ENCODE data around the gene MSX1. TPM values are rescaled to one million over a fixed set of nuclear protein-coding genes. Genes with fewer than 3 reads are reported as not detected.
A peak's percentile ranks its signal among the peaks of the same experiment; 100 is the strongest.

Gene MSX1
- total and polyA plus RNA-seq, 2 donors (not counting 3 experiments of a cell fraction or from before 2014, with no cell fraction given), result 5.0 to 6.2 TPM

- H3K9me3 ChIP-seq (replicated peaks; ENCODE audit: control insufficient read depth, insufficient read depth, low read length), result no peaks in the 10 kb centered on the region
- peak overlapping the region; percentile 38 for H3K4me2 ChIP-seq (ENCODE audit: insufficient read depth, low read length)
- no peaks in the 10 kb centered on the region for H3K9me1 ChIP-seq (replicated peaks; ENCODE audit: control insufficient read depth, extremely low read depth, insufficient read depth, low read length)
- no TSS peak for BruUV-seq (replicated peaks)
- TF ChIP-seq POLR2A (IDR thresholded peaks at IDR 0.05; ENCODE audit: low read depth, low read length) (no peak), MYC (IDR thresholded peaks at IDR 0.05; ENCODE audit: low read depth, low read length) (no peak), JUN (IDR thresholded peaks at IDR 0.05; ENCODE audit: borderline replicate concordance, insufficient read depth, insufficient read length, low read depth) (no peak), CTCF (IDR thresholded peaks at IDR 0.05; ENCODE audit: extremely low read depth in 1 of 2, insufficient read depth in 1 of 2, low read depth in 1 of 2, low read length in 2 of 2) (peak in 1 of 2 donors; percentile 28), POLR2AphosphoS5 (IDR thresholded peaks at IDR 0.05; ENCODE audit: insufficient read depth, low read depth, low read length) (no peak), EZH2 (IDR thresholded peaks at IDR 0.05; ENCODE audit: borderline replicate concordance, low read depth, low read length, severe bottlenecking) (peak; percentile 74), MAX (IDR thresholded peaks at IDR 0.05; ENCODE audit: insufficient read depth, insufficient read length) (no peak)
- no peaks in the 10 kb centered on the region for H4K20me1 ChIP-seq (replicated peaks; ENCODE audit: control insufficient read depth, extremely low read depth, insufficient read depth, low read length)
- DNase-seq (ENCODE audit: low read depth, low spot score) (peak; percentile 22), FAIRE-seq (peak; percentile 33)
- CTCF ChIA-PET, result interaction anchor here (0.7 to 1.3 kb wide), 4 partner anchors 9 to 365 kb away, joined by 3 to 4 read pairs (median 4); no protein-coding TSS in a partner anchor
- peak overlapping the region; percentile 12 for H2AFZ ChIP-seq (ENCODE audit: low read depth, low read length)
- H3K4me3 ChIP-seq (replicated peaks in 1 of 3; ENCODE audit: insufficient read depth in 1 of 3, low read depth in 1 of 3, low read length in 3 of 3), result no peak overlapping the region
- H3K36me3 ChIP-seq (ENCODE audit: control insufficient read depth in 2 of 2, extremely low read depth in 1 of 2, insufficient read depth in 2 of 2, low read length in 2 of 2), result no peaks in the 10 kb centered on the region
- intact Hi-C loops (cut with micrococcal nuclease), result loop anchor here (10.0 kb wide), 1 partner anchor 278 kb away; no protein-coding TSS in a partner anchor
- dilution Hi-C loops (cut with MboI; ENCODE audit: extremely low pct_ligation_motif_present, low sequenced_read_pairs), result no loop called here
- no peak overlapping the region for H3K9ac ChIP-seq (replicated peaks; ENCODE audit: extremely low read depth, insufficient read depth, low read length)
- H3K27me3 ChIP-seq (ENCODE audit: control insufficient read depth in 2 of 2, insufficient read depth in 2 of 2, low read length in 2 of 2), result peaks cover 49 to 67% of the 10 kb centered on the region in 2 experiments
- no peaks in the 10 kb centered on the region for H3K79me2 ChIP-seq (ENCODE audit: control insufficient read depth, insufficient read depth, low read length)
- no peak overlapping the region for H3K27ac ChIP-seq (ENCODE audit: insufficient read depth, low read depth, low read length)
- peaks cover 6% of the 10 kb centered on the region for H3K4me1 ChIP-seq (ENCODE audit: control insufficient read depth, extremely low read depth, insufficient read depth, low read length)
- POLR2A ChIA-PET, result no interaction called here
Measured at GRCh38 chr4:4852591-4853362, 6.7 kb upstream of the MSX1 start.
